ENCODE results near the gene NHLRC1. TPM values are rescaled to one million over a fixed set of nuclear protein-coding genes. Genes with fewer than 3 reads are reported as not detected.

Gene NHLRC1
- total and polyA plus RNA-seq, 9 of the 15 experiments (the other 6 are each of a cell fraction or from before 2014, with no cell fraction given): not detected

- no peak for TF ChIP-seq ZBTB12 (CRISPR knock-in tag; IDR thresholded peaks at IDR 0.05)
- no peak for TF ChIP-seq THRA (IDR thresholded peaks at IDR 0.05)
- TF ChIP-seq, protein P1, sequence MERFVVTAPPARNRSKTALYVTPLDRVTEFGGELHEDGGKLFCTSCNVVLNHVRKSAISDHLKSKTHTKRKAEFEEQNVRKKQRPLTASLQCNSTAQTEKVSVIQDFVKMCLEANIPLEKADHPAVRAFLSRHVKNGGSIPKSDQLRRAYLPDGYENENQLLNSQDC (CRISPR knock-in tag; IDR thresholded peaks at IDR 0.05): no peak
- TF ChIP-seq, protein P2, sequence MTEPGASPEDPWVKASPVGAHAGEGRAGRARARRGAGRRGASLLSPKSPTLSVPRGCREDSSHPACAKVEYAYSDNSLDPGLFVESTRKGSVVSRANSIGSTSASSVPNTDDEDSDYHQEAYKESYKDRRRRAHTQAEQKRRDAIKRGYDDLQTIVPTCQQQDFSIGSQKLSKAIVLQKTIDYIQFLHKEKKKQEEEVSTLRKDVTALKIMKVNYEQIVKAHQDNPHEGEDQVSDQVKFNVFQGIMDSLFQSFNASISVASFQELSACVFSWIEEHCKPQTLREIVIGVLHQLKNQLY (CRISPR knock-in tag; conservative IDR thresholded peaks at IDR 0.05): peak in 1 of 2 experiments; percentile 81; a peak in 2 of 4 replicates
- TF ChIP-seq USF2 (CRISPR knock-in tag; IDR thresholded peaks at IDR 0.05): no peak
- TF ChIP-seq HSF4 (CRISPR knock-in tag; IDR thresholded peaks at IDR 0.05; ENCODE audit: borderline replicate concordance): no peak
- TF ChIP-seq NFATC3 (IDR thresholded peaks at IDR 0.05): no peak
- TF ChIP-seq KHSRP (IDR thresholded peaks at IDR 0.05): no peak
- TF ChIP-seq SETDB1 (IDR thresholded peaks at IDR 0.05; ENCODE audit: low read length): no peak
- no peak for TF ChIP-seq TBL1XR1 (IDR thresholded peaks at IDR 0.05; ENCODE audit: low read length in 2 of 2)
- 0 out of 2 replicates have a peak, but pooled peaks have one; percentile 43 for TF ChIP-seq ELF2 (CRISPR knock-in tag; IDR thresholded peaks at IDR 0.05)
- no peak for TF ChIP-seq DIDO1 (tag; IDR thresholded peaks at IDR 0.05; ENCODE audit: low read depth)
- no peak for TF ChIP-seq KDM4B (IDR thresholded peaks at IDR 0.05; ENCODE audit: borderline replicate concordance in 2 of 2, low read depth in 1 of 2)
- no peak for TF ChIP-seq PTBP1 (IDR thresholded peaks at IDR 0.05; ENCODE audit: low read depth, low read length)
- no peak for TF ChIP-seq ELK3 (CRISPR knock-in tag; IDR thresholded peaks at IDR 0.05)
- TF ChIP-seq ZBTB2 (IDR thresholded peaks at IDR 0.05): no peak
- no peak for TF ChIP-seq GATAD2A (IDR thresholded peaks at IDR 0.05)
- TF ChIP-seq PHB (CRISPR knock-in tag; IDR thresholded peaks at IDR 0.05): peak; percentile 65; the same call in 1 of the 2 replicates
- no peak for TF ChIP-seq TSC22D4 (tag; IDR thresholded peaks at IDR 0.05)
- 0 out of 2 replicates have a peak, but pooled peaks have one; percentile 15 for TF ChIP-seq DMBX1 (CRISPR knock-in tag; IDR thresholded peaks at IDR 0.05; ENCODE audit: borderline replicate concordance)
Measured at GRCh38 chr6:18155150-18155863, 32.8 kb upstream of the NHLRC1 start, which contains the start of gene KDM1B (continued).

Data from K562 (cell line).